Osteoblast (primary cell): ENCODE data around the gene DSTYK. TPM values are rescaled to one million over a fixed set of nuclear protein-coding genes. Genes with fewer than 3 reads are reported as not detected.

Experiments
- DNase-seq: peaks from one replicate; pipeline ENCODE4 v3.0.0; 2011; ENCODE audit warnings: low spot score, mixed read lengths; ENCODE audit not compliant: insufficient read length; ENCODE audit errors: missing footprints
- H2AFZ ChIP-seq: 2 replicates; pipeline ENCODE4 v1.6.0; 2011; ENCODE audit warnings: mild to moderate bottlenecking, low read length
- H3K27ac ChIP-seq: 2 replicates; pipeline ENCODE4 v1.5.1; 2011; ENCODE audit warnings: mild to moderate bottlenecking, low read depth, low read length, moderate library complexity
- H3K27me3 ChIP-seq: 2 replicates; pipeline ENCODE4 v1.6.0; 2012; ENCODE audit warnings: mild to moderate bottlenecking, control low read depth, inconsistent platforms, low read length, moderate library complexity; ENCODE audit not compliant: insufficient read depth
- H3K36me3 ChIP-seq: 2 replicates; pipeline ENCODE4 v1.5.1; 2011; ENCODE audit warnings: mild to moderate bottlenecking, low read length, control low read depth, moderate library complexity; ENCODE audit not compliant: insufficient read depth
- H3K4me1 ChIP-seq: 2 replicates; pipeline ENCODE4 v1.5.1; 2011; ENCODE audit warnings: mild to moderate bottlenecking, low read length, control low read depth, moderate library complexity; ENCODE audit not compliant: insufficient read depth
- H3K4me2 ChIP-seq: 2 replicates; pipeline ENCODE4 v1.6.0; 2011; ENCODE audit warnings: mild to moderate bottlenecking, low read length; ENCODE audit not compliant: insufficient read depth
- H3K4me3 ChIP-seq: fragments of 200-600 bp; sonication (generic); 3 replicates; pipeline ENCODE4 v1.5.1; 2012; ENCODE audit warnings: mild to moderate bottlenecking, low read length, inconsistent platforms; ENCODE audit not compliant: insufficient read depth
- H3K79me2 ChIP-seq: 2 replicates; pipeline ENCODE4 v1.6.0; 2012; ENCODE audit warnings: mild to moderate bottlenecking, low read length, control low read depth, inconsistent platforms; ENCODE audit not compliant: insufficient read depth
- H3K9me3 ChIP-seq: 2 replicates; pipeline ENCODE4 v1.5.1; 2011; ENCODE audit warnings: low read depth, low read length, control low read depth
- H4K20me1 ChIP-seq: 2 replicates; pipeline ENCODE4 v1.6.0; 2012; ENCODE audit warnings: mild to moderate bottlenecking, low read length, control low read depth; ENCODE audit not compliant: insufficient read depth
- total RNA-seq: library from RNA; depleted of rRNA; stranded (reverse); fragments of >200 nt; gene quantifications from 2 replicates; pipeline ENCODE4 v1.2.3, GENCODE V29; 2012
- TF ChIP-seq, protein P1 (sequence below): IDR thresholded peaks from 2 replicates; pipeline ENCODE4 v1.5.1; 2011; ENCODE audit warnings: mild to moderate bottlenecking, low read depth, low read length, moderate library complexity; ENCODE audit errors: extremely low read depth

Gene DSTYK
- total RNA-seq, 1 donor = 18.1 TPM

DNA sequence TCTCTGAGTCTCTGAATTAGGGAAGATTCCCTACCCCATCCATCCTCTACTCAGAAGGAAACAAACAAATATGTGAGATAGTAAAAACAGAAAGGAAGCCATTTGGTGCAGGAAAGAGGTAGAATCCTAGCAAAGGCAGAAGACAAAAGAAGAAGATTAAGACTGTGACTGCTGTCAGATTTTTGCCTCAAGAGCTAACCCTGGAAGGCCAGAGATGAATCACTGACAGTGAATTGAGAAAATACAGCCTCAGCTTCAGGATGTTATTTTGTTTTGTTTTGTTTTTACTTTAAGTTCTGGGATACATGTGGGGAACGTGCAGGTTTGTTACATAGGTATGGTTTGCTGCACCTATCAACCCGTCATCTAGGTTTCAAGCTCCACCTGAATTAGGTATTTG lies 31.7 kb downstream of the DSTYK start:
- no peak overlapping the region for H3K4me3 ChIP-seq
- peak; percentile 46 for DNase-seq
- no peaks in the 10 kb centered on the region for H3K36me3 ChIP-seq
- peaks cover 6% of the 10 kb centered on the region for H4K20me1 ChIP-seq
- H3K27ac ChIP-seq = peak overlapping the region; percentile 40
- TF ChIP-seq, protein P1, sequence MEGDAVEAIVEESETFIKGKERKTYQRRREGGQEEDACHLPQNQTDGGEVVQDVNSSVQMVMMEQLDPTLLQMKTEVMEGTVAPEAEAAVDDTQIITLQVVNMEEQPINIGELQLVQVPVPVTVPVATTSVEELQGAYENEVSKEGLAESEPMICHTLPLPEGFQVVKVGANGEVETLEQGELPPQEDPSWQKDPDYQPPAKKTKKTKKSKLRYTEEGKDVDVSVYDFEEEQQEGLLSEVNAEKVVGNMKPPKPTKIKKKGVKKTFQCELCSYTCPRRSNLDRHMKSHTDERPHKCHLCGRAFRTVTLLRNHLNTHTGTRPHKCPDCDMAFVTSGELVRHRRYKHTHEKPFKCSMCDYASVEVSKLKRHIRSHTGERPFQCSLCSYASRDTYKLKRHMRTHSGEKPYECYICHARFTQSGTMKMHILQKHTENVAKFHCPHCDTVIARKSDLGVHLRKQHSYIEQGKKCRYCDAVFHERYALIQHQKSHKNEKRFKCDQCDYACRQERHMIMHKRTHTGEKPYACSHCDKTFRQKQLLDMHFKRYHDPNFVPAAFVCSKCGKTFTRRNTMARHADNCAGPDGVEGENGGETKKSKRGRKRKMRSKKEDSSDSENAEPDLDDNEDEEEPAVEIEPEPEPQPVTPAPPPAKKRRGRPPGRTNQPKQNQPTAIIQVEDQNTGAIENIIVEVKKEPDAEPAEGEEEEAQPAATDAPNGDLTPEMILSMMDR = no peak
- H3K4me1 ChIP-seq = peaks cover 38% of the 10 kb centered on the region
- peak overlapping the region; percentile 55 for H3K4me2 ChIP-seq
- H3K27me3 ChIP-seq = no peaks in the 10 kb centered on the region
- no peaks in the 10 kb centered on the region for H3K9me3 ChIP-seq
- H3K79me2 ChIP-seq = peaks cover 22% of the 10 kb centered on the region
- H2AFZ ChIP-seq = no peak overlapping the region

DNA sequence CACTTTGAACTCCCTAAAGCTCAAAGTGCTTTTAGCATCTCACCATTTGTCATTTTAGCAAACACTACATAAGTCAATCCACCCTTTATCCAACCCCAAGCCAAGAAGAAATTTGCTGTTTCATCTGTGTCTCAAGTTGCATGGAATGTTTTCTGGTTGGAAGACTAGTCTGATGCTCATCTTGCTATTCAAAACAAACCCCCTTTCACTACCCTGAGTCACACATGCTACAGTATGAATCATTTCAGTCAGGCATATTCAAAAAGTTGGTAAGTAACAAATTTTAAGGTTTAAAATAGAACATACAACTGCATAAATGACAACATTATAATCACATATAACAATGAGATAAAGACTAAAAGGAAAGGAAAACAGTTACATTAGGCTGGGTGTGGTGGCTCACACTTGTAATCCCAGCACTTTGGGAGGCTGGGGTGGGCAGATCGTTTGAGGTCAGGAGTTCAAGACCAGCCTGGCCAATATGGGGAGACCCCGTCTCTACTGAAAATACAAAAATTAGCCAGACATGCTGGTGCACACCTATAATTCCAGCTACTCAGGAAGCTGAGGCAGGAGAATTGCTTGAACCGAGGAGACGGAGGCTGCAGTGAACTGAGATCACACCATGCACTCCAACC lies 38.7 kb downstream of the DSTYK start:
- peaks cover 37% of the 10 kb centered on the region for H3K4me1 ChIP-seq
- H3K4me2 ChIP-seq = peak overlapping the region; percentile 56
- TF ChIP-seq, protein P1 = no peak
- H3K4me3 ChIP-seq = no peak overlapping the region
- no peaks in the 10 kb centered on the region for H3K9me3 ChIP-seq
- H4K20me1 ChIP-seq = no peaks in the 10 kb centered on the region
- no peak overlapping the region for H2AFZ ChIP-seq
- peaks cover 11% of the 10 kb centered on the region for H3K36me3 ChIP-seq
- H3K27me3 ChIP-seq = no peaks in the 10 kb centered on the region
- peaks cover 37% of the 10 kb centered on the region for H3K79me2 ChIP-seq
- peak overlapping the region; percentile 83 for H3K27ac ChIP-seq
- peak; percentile 89 for DNase-seq

DNA sequence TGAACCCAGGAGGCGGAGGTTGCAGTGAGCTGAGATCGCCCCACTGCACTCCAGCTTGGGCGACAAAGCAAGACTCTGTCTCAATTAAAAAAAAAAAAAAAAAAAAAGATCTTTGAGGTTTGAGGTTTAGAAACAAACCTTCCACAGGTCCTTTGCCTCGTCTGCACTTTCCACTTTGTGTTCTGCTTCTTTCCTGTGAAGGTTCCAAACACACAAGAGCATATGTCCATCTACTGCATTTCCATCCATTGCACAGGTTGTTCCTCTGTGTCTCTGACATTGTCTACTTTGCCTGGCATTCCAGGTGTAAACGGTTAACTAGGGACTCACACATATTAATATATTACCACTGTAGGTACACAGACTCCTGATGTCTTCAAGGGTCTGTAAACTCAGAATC lies 40.1 kb downstream of the DSTYK start:
- no peak for DNase-seq
- no peaks in the 10 kb centered on the region for H4K20me1 ChIP-seq
- no peak overlapping the region for H3K27ac ChIP-seq
- TF ChIP-seq, protein P1 = no peak
- no peak overlapping the region for H3K4me2 ChIP-seq
- H3K79me2 ChIP-seq = peaks cover 33% of the 10 kb centered on the region
- H2AFZ ChIP-seq = no peak overlapping the region
- H3K4me1 ChIP-seq = peaks cover 37% of the 10 kb centered on the region
- H3K27me3 ChIP-seq = no peaks in the 10 kb centered on the region
- no peak overlapping the region for H3K4me3 ChIP-seq
- peaks cover 19% of the 10 kb centered on the region for H3K36me3 ChIP-seq
- H3K9me3 ChIP-seq = no peaks in the 10 kb centered on the region

DNA sequence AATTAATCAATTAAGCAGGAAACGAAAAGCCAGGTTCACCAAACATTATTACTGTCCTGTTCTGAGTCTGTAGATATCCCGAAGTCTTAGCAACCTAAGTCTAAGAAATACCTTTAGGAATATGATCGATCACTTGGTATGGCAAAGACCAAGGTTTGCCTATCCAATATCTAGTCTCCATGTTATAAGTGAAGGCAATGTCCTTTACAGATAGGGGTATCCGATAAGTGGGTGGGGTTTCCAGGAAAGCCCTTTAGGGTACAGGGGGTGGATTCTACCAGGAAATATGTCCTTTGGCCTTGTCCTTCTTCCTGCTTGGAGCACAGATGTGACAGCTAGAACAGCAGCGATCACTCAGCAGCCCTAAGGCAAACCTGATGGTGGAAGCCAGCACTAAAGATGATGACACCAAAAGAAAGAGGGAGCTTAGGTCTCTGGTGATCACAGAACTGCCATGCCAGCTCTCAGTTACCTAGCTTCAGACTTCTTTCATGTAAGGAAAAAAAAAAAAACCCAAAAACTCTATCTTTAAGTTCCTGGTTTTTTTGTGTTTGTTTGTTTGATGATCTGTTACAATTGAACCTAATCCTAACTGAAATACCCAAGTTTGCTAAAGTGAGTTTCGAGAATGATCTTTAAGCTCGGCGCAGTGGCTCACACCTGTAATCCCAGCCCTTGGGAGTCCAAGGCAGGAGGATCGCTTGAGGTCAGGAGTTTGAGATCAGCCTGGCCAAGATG lies 40.8 kb downstream of the DSTYK start:
- Histone ChIP-seq H3K36me3 (peaks cover 19% of the 10 kb centered on the region), H3K4me1 (peaks cover 36% of the 10 kb centered on the region), H2AFZ (no peak overlapping the region), H3K79me2 (peaks cover 33% of the 10 kb centered on the region), H3K9me3 (no peaks in the 10 kb centered on the region), H4K20me1 (no peaks in the 10 kb centered on the region), H3K4me2 (no peak overlapping the region), H3K4me3 (no peak overlapping the region), H3K27me3 (no peaks in the 10 kb centered on the region), H3K27ac (no peak overlapping the region)
- TF ChIP-seq, protein P1 = no peak
- no peak for DNase-seq
